Colon (tissue), 2 donors: ENCODE results near the gene ATP6AP2.
A peak's percentile ranks its signal among the peaks of the same experiment; 100 is the strongest.

Experiments used
- FAIRE-seq: peaks from 2 replicates; lab custom pipeline; 2012; peaks lifted over from hg19 to GRCh38; lab: Jason Lieb, UNC
- donor health status: control.
- donor health status: control.

The ATP6AP2 gene

DNA sequence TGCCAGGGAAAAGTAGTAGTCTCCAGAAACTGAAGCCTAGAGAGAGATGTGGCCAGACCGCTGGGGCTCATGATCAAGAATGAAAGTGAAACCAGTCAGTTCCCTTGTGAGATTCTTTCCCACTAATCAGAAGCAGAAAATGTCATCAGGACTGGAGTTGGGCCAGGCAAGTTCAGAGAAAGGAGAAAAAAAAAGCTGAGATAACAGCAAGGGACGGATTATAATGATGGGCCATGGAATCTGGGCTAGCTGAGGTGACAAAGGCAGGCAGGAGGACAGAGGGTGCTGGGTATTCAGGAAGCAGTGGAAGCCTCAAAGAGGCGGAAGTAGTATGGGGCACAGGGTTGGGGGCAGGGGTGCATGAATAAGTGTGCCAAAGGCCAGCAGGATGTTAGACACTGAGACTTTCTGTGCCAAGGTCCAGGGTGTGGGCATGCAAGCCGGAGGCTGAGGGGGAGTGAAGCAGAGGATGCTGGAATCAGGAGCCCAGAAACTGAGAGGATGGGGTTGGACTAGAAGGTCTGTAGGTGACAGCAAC is 64.1 kb downstream of the ATP6AP2 start:
- no peak for FAIRE-seq

GRCh38 chrX:40646489-40647306 is 65.9 kb downstream of the ATP6AP2 start:
- FAIRE-seq, result no peak

DNA sequence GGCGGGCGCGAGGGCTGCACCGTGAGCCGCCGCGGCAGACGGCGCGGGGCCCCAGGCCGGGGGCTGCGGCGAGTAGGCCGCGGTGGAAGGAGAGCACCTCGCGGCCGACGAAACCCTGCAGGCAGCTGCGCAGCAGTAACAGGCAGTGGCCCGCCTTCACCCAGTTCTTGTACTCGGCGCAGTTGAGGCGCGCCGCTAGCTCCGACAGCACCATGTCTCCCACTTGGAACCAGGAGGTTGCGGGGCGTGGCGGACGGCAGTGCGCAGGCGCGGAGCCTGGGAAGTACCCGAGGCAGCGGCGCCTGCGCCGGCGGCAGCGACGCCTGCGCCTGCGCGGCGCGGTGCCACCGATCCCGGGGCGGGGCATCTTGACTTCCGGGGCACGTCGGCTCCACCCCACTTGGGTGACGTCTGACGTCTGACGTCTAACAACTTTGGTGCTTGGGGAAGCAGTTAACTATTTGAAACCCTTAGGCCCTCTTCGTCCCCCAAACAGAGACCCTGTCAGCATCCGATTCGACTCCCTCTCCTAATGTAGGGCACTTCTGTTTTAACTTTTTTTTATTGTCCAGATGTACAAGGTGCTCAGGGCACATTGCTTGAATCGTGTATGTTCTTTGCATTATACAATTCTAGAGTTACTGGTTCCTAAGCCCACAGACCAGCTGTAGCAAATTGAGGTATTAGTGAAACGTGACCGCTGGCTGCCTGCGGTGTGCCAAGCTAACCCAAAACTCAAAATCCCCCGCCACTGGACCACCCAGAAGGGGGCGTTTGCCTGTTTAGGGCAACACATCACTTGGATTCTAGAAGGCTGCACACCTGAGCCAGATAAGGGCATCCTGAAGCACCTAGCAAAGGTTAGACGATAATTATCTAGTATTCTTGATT is 66.8 kb downstream of the ATP6AP2 start, which contains the start of gene CXorf38:
CXorf38 (minus strand) TSS at position 255 of the 891 bp plus-strand sequence; CDS start at position 214, 41 bp downstream.
- no peak for FAIRE-seq

DNA sequence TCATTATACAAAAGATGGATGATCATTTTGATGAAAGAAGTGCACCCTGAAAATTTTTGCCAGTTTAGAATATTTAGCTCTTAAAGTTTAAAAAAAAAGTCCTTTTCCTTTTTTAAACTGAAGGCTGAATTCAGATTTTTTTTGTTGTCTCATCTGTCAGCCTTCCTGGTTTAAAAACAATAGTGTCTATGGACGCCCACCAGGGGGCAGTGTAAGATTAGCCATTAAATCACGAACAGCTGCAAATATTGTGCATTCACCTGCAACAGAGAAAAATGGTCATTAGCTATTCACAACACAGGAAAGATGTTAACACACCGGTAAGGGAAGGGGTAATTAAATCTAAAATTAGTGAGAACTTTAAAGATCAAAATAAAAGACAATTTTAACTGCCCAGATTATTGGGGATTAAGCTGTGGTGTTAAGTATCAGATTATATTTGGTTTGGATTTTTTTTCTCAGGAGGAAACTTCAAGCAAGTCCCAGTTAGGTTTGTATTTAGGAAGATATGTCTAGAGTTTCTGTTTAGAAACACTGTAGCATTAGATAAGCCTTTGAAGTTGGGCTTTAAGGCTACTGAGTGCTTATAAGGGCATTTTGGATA is 71.0 kb downstream of the ATP6AP2 start:
- FAIRE-seq, result peak; percentile 78

GRCh38 chrX:40652664-40653063 is 71.9 kb downstream of the ATP6AP2 start:
- no peak for FAIRE-seq

- no peak for FAIRE-seq
Measured at GRCh38 chrX:40653535-40653934, 72.8 kb downstream of the ATP6AP2 start.
